Epithelial cell of esophagus (primary cell): ENCODE measurements around the gene NTN1.

Experiments used
- DNase-seq: peaks from one replicate; pipeline ENCODE4 v3.0.0; 2010; ENCODE audit warnings: low read depth
- H3K4me3 ChIP-seq: 2 replicates; pipeline ENCODE4 v1.5.1; 2011; ENCODE audit warnings: mild to moderate bottlenecking, low read length, control low read depth
- CTCF ChIP-seq: IDR thresholded peaks from 2 replicates; pipeline ENCODE4 v1.5.1; 2011; ENCODE audit warnings: low read depth, mild to moderate bottlenecking, low read length, control low read depth, inconsistent platforms; ENCODE audit not compliant: insufficient read depth; ENCODE audit errors: missing control alignments

The NTN1 gene

GRCh38 chr17:9223531-9223930 is 202.2 kb downstream of the NTN1 start:
- TF ChIP-seq CTCF: no peak
- DNase-seq: no peak
- no peak overlapping the region for H3K4me3 ChIP-seq

- no peak for TF ChIP-seq CTCF
These were observed 203.2 kb downstream of the NTN1 start for GRCh38 chr17:9224485-9224884.

GRCh38 chr17:9225305-9226101 is 204.2 kb downstream of the NTN1 start:
- TF ChIP-seq CTCF: no peak
- no peak overlapping the region for H3K4me3 ChIP-seq
- no peak for DNase-seq

More at GRCh38 chr17:9224485-9224884, 203.2 kb downstream of the NTN1 start:
- no peak overlapping the region for H3K4me3 ChIP-seq
- DNase-seq: no peak

- no peak for DNase-seq
- no peak overlapping the region for H3K4me3 ChIP-seq
- no peak for TF ChIP-seq CTCF
These were observed 205.0 kb downstream of the NTN1 start for GRCh38 chr17:9226130-9226793.

GRCh38 chr17:9226794-9227135 is 205.5 kb downstream of the NTN1 start:
- no peak overlapping the region for H3K4me3 ChIP-seq
- no peak for TF ChIP-seq CTCF
- no peak for DNase-seq

- no peak for DNase-seq
- no peak overlapping the region for H3K4me3 ChIP-seq
- no peak for TF ChIP-seq CTCF
These were observed 206.6 kb downstream of the NTN1 start for GRCh38 chr17:9227819-9228407.
